ENCODE results near the gene HPN. TPM values are rescaled to one million over a fixed set of nuclear protein-coding genes. Genes with fewer than 3 reads are reported as not detected.

HPN gene
- total and polyA plus RNA-seq, 2 of the 13 experiments (the other 11 are each of a cell fraction or from before 2014, with no cell fraction given): 46.7 to 261 TPM

- TF ChIP-seq TBX2 (CRISPR knock-in tag; IDR thresholded peaks at IDR 0.05; ENCODE audit: borderline replicate concordance): no peak
- no peak for TF ChIP-seq FOSL2 (CRISPR knock-in tag; IDR thresholded peaks at IDR 0.05)
- TF ChIP-seq SRSF4 (IDR thresholded peaks at IDR 0.05; ENCODE audit: low read depth, low read length, poor library complexity, severe bottlenecking): no peak
- TF ChIP-seq AKAP8 (CRISPR knock-in tag; IDR thresholded peaks at IDR 0.05): no peak
- no peak for TF ChIP-seq RAD21 (CRISPR knock-in tag; IDR thresholded peaks at IDR 0.05)
- no peak for TF ChIP-seq FOXP1 (IDR thresholded peaks at IDR 0.05)
- no peak for TF ChIP-seq FOXP1 (CRISPR knock-in tag; IDR thresholded peaks at IDR 0.05)
- TF ChIP-seq KDM2A (CRISPR knock-in tag; IDR thresholded peaks at IDR 0.05; ENCODE audit: borderline replicate concordance, low read depth): peak; percentile 40; the same call in 1 of the 2 replicates
- no peak for TF ChIP-seq KDM5B (CRISPR knock-in tag; IDR thresholded peaks at IDR 0.05; ENCODE audit: borderline replicate concordance)
- TF ChIP-seq IKZF4 (CRISPR knock-in tag; IDR thresholded peaks at IDR 0.05; ENCODE audit: borderline replicate concordance, low read depth, not compliant biosample characterization): no peak
- no peak for TF ChIP-seq FOXO1 (CRISPR knock-in tag; IDR thresholded peaks at IDR 0.05)
- no peak for TF ChIP-seq TBP (CRISPR knock-in tag; IDR thresholded peaks at IDR 0.05)
- TF ChIP-seq SOX6 (IDR thresholded peaks at IDR 0.05): no peak
- TF ChIP-seq SOX6 (CRISPR knock-in tag; IDR thresholded peaks at IDR 0.05): no peak
- no peak for TF ChIP-seq ZNF652 (CRISPR knock-in tag; IDR thresholded peaks at IDR 0.05; ENCODE audit: borderline replicate concordance, low read depth)
- no peak for TF ChIP-seq ZBTB37 (CRISPR knock-in tag; IDR thresholded peaks at IDR 0.05)
- no peak for TF ChIP-seq CENPBD1 (CRISPR knock-in tag; IDR thresholded peaks at IDR 0.05; ENCODE audit: borderline replicate concordance, low read depth)
- no peak for TF ChIP-seq ZNF619 (CRISPR knock-in tag; IDR thresholded peaks at IDR 0.05)
- TF ChIP-seq TAF15 (IDR thresholded peaks at IDR 0.05; ENCODE audit: low read depth, low read length, poor library complexity, severe bottlenecking): no peak
- no peak for TF ChIP-seq ZNF17 (CRISPR knock-in tag; IDR thresholded peaks at IDR 0.05)
- no peak for TF ChIP-seq ZNF510 (CRISPR knock-in tag; IDR thresholded peaks at IDR 0.05; ENCODE audit: low read depth)
- TF ChIP-seq FOXK2 (IDR thresholded peaks at IDR 0.05): no peak
- TF ChIP-seq ZBTB49 (CRISPR knock-in tag; IDR thresholded peaks at IDR 0.05; ENCODE audit: borderline replicate concordance): no peak
- peak; percentile 50; the same call in 1 of the 2 replicates for TF ChIP-seq TFAP4 (IDR thresholded peaks at IDR 0.05; ENCODE audit: borderline replicate concordance, low read depth)
- no peak for TF ChIP-seq FOXA3 (CRISPR knock-in tag; IDR thresholded peaks at IDR 0.05)
- TF ChIP-seq SAP130 (CRISPR knock-in tag; IDR thresholded peaks at IDR 0.05; ENCODE audit: low read depth): peak; percentile 35; the same call in 1 of the 2 replicates
- TF ChIP-seq GATA4 (IDR thresholded peaks at IDR 0.05; ENCODE audit: borderline replicate concordance, low read depth): no peak
Measured at GRCh38 chr19:35031072-35031881, 10.2 kb upstream of the HPN start (continued).
